Fibroblast of skin of back (primary cell): Measurements from ENCODE around the gene MDP1.
"Not testable (repeated sequence)": the region's sequence is repeated elsewhere in the genome, so short reads cannot be mapped to it uniquely, and the experiment has no call there.

ENCODE experiments used
- DNase-seq: peaks from one replicate; pipeline ENCODE4 v3.0.0-alpha.2; 2013

Gene MDP1

DNA sequence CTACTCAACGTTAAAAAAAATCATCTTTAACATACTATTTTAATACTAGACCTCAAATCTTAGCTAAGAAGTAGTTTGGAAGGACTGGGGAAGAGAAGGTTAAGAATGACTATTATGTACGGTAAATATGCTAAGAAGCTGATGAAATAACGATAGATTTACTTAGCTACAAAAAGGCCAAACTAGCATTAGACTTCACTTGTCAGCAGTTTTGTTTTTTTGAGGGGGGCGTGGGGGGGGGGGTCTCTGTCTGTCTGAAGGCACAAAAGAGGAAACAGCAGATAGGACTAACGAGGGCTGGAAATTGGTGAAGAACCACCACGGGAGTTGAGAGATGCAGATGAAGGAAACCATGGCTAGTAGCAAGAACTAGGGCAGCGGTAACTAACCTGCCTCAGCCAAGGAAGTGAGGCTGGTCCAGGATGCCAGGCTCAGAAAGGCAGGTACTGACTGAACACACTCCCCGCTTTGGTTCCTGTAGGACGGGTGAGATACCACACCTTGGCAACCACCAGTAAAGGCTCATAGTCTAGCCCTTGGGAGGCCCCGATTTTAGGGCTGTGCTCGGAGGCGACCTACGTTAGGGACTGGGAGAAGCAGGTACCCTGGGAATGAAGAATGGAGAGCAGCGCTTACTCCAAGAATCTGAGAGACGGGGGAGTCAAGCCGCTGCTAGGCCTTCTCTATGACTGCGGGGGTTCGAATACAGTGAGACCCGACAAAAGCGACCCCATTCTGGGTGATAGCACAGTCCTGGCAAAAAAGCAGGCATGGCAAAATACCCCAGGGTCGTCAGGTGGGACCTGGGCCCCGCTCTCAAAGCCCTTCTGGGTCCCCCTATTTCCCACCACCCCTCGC is 15.6 kb upstream of the MDP1 start:
- DNase-seq, result no peak

DNA sequence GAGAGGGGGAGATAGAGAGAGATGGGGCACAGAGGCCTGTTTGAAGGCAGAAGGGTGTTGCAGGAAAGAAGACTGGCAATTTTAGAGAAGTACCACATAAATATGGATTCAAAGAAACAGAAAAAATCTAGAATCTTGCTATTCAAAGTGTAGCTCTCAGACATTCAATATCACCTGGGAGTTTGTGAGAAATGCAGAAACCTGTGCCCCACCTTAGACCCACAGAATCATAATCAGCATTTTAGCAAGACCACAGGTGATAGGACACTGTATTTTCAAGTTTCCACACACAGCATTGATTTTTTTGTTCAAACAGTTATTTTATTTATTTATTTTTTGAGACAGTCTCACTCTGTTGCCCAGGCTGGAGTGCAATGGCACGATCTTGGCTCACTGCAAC is 13.0 kb upstream of the MDP1 start:
- no peak for DNase-seq

GRCh38 chr14:24226473-24226872 is 10.6 kb upstream of the MDP1 start:
- DNase-seq, result no peak

GRCh38 chr14:24224618-24225071 is 8.8 kb upstream of the MDP1 start:
- peak; percentile 83 for DNase-seq

DNA sequence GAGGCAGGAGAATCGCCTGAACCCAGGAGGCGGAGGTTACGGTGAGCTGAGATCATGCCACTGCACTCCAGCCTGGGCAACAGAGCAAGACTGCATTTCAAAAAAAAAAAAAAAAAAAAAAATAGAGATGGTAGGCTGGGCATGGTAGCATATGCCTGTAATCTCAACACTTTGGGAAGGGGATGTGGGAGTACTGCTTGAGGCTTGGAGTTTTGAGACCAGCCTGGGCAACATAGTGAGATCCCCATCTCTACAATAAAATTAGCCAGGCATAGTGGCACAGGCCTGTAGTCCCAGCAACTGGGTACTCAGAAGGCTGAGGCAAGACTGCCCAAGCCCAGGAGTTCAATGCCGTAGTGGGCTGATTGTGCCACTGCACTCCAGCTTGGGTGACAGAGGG is 7.1 kb upstream of the MDP1 start:
- not testable (repeated sequence) for DNase-seq

DNA sequence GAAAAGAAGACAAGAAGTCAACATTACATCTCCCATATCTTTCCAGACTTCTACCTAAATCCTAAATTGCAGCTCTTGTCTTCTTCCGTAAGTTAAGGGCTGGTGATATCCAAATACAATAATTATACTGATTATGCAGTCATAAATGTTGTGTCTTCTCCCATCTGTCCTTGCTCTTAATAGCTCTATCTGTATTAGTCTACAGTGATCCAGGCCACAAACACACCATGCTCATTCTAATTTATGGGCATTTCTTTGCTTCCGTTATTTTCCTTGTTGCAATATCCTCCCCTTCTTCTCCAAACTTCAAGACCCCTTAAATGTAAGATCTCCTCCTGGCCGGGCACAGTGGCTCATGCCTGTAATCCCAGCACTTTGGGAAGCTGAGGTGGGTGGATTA is 3.7 kb upstream of the MDP1 start:
- DNase-seq, result no peak

DNA sequence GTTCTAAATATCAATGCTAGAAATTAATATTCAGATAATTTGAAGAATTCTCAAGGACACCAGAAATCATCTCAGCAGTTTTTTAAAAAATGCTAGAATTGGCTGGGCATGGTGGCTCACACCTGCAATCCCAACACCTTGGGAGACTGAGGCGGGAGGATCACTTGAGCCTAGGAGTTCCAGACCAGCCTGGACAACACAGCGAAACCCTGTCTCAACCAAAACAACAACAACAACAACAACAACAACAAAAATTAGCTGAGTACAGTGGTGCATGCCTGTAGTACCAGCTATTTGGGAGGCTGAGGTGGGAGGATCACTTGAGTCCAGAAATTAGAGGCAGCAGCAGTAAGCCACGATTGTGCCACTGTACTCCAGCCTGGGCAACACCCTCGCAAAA is 3.2 kb upstream of the MDP1 start:
- no peak for DNase-seq

GRCh38 chr14:24216876-24217275 is 1.0 kb upstream of the MDP1 start:
- not testable (repeated sequence) for DNase-seq

DNA sequence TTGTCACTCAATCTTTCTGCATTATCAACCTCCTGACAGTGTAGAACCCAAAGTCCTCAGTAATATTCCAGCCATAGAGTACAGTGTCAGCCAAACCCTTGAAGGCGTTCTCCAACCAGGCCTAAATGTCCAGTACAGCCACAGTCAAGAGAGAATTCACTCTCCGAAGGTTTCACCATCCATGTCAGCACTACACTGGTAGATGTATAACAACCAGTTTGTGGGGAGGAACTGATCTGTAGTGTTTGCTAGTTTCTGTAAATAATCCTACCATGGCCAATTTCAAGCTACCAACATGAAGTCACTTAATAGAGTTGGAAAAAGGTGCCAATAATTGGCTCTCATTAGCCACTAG is 456 bp upstream of the MDP1 start:
- no peak for DNase-seq

GRCh38 chr14:24213866-24214662 is 1.8 kb downstream of the MDP1 start:
- no peak for DNase-seq

- peak; percentile 99 for DNase-seq
These were observed 2.7 kb downstream of the MDP1 start, which contains the start of gene CHMP4A for GRCh38 chr14:24212924-24213865. CHMP4A (minus strand) TSS chr14:24213488; CDS start chr14:24213439, 49 bp downstream.

GRCh38 chr14:24211311-24211710 is 4.6 kb downstream of the MDP1 start:
- DNase-seq, result no peak

DNA sequence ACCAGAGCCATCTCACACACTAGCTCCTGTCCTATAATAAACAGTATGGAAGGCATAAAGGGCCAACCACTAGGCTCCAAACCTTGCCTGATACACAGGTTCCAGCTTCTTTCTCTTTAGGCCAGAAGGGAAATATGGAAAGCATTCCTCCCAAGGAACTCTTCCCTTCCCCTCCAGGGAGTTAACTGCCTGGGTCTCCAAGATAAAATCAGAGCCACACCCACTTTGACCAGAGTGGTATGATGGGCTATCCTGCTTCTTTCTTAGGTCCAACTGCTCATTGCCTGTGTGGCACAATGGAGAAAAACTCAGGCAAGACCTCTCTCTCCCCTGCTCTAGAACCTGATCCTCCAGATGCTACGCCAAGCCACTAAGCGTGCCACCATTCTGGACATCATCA is 8.2 kb downstream of the MDP1 start:
- DNase-seq, result no peak

- no peak for DNase-seq
These were observed 8.7 kb downstream of the MDP1 start for GRCh38 chr14:24207104-24207551.

DNA sequence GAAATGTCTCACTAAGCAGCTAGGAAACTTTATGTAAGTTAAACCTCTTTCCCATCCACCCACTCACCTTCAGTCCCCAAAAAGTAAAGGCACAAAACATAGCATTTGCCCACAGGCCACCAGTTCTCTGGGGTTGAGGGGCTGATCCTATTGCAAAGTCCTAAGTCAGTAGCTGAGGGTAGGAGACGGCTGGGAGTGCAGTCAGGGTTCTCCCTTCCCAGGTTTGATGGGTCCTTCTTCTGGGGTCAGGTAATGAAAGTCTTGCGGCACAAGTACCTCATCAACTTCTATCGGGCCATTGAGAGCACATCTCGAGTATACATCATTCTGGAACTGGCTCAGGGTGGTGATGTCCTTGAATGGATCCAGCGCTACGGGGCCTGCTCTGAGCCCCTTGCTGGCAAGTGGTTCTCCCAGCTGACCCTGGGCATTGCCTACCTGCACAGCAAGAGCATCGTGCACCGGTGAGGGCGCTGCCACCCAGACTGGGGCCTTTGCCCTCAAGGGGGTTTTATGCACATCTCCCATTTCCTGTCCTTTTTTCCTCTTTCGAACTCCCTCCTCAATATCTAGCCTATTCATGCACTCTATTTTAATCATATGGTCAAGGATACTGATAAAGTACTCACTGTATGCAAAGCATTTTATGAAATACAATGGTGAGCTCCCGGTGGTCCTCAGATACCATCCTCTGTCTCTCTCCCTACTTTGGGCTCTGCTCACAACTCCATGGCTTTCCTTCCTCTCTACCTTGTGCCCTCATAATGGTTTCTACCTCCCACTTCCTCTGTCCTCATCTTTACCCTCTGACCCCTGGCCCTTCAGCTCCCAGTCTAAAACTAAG is 9.4 kb downstream of the MDP1 start:
- DNase-seq, result no peak

GRCh38 chr14:24204163-24205146 is 11.4 kb downstream of the MDP1 start:
- no peak for DNase-seq

- not testable (repeated sequence) for DNase-seq
These were observed 12.5 kb downstream of the MDP1 start for GRCh38 chr14:24203249-24203886.

GRCh38 chr14:24202538-24202937 is 13.3 kb downstream of the MDP1 start:
- DNase-seq, result not testable (repeated sequence)

DNA sequence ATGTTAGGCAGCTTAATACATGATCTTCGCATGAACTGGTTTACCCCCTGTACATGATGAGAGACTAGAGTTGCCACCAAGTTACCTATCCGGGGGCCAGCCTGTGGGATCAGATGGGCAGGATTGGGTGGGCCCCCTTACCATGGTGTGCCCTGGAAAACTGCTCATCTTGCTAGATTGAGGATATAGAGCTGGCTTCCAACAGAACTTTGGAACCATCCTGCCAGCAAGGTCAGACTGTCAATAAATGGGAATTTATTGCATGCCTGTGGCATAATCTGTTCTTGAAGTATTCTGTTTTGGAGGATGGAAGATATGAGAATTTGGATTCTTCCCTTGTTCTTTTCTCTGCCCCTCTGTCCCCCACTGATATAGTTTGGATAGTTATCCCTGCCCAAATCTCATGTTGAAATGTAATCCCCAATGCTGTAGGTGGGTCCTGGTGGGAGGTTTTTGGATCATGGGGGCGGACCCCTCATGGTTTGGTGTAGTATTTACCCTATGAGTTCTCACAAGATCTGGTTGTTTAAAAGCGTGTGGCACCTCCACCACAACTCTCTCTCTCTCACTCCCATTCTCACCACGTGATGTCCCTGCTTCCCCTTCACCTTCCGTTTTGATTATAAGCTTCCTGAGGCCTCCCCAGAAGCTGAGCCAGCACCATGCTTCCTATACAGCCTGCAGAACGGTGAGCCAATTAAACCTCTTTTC is 16.9 kb downstream of the MDP1 start:
- no peak for DNase-seq
